H1 (cell line): ENCODE measurements around the gene SEMA4C. TPM values are rescaled to one million over a fixed set of nuclear protein-coding genes. Genes with fewer than 3 reads are reported as not detected.
A peak's percentile ranks its signal among the peaks of the same experiment; 100 is the strongest.

ENCODE experiments used
- CTCF ChIA-PET: fragments of 300-600 bp; sonication (Branson Sonifier 250); formaldehyde crosslinking; loops from one replicate; lab custom pipeline; 2021; ENCODE audit not compliant: partially characterized antibody; lab: Charles Lee
- POLR2A ChIA-PET: fragments of 300-600 bp; sonication (Branson Sonifier 250); formaldehyde crosslinking; loops from one replicate; lab custom pipeline; 2021; ENCODE audit warnings: inconsistent platforms; ENCODE audit not compliant: partially characterized antibody; lab: Charles Lee
- DNase-seq, 2 experiments: peaks; one replicate each; pipeline versions ENCODE4 v3.0.0 to v3.0.0-alpha.2; 2010 to 2022; ENCODE audit warnings: low spot score in 2 of 2, low read depth in 1 of 2, mixed read lengths in 1 of 2
- FAIRE-seq: peaks from 2 replicates; lab custom pipeline; 2011; peaks lifted over from hg19 to GRCh38; lab: Jason Lieb, UNC
- H2AFZ ChIP-seq: 2 replicates; pipeline ENCODE4 v1.8.1; 2012; ENCODE audit warnings: low read length, inconsistent platforms
- H2AK5ac ChIP-seq: 2 replicates; pipeline ENCODE4 v1.6.1; 2013; ENCODE audit warnings: low read depth, low read length
- H2BK120ac ChIP-seq: replicated peaks from 2 replicates; pipeline ENCODE3; 2013; ENCODE audit warnings: low read depth, low read length, inconsistent platforms
- H2BK12ac ChIP-seq: 2 replicates; pipeline ENCODE4 v1.6.1; 2013; ENCODE audit warnings: low read depth, low read length
- H2BK15ac ChIP-seq: 2 replicates; pipeline ENCODE4 v1.6.1; 2013; ENCODE audit warnings: low read length
- H2BK20ac ChIP-seq: 2 replicates; pipeline ENCODE4 v1.6.1; 2013; ENCODE audit warnings: low read length
- H2BK5ac ChIP-seq: 2 replicates; pipeline ENCODE4 v1.6.1; 2013; ENCODE audit warnings: low read depth, low read length
- H3K14ac ChIP-seq: 2 replicates; pipeline ENCODE4 v1.6.1; 2013; ENCODE audit warnings: inconsistent platforms; ENCODE audit not compliant: insufficient read length
- H3K18ac ChIP-seq: 2 replicates; pipeline ENCODE4 v1.6.1; 2013; ENCODE audit warnings: low read length; ENCODE audit errors: extremely low read depth
- H3K23ac ChIP-seq: 2 replicates; pipeline ENCODE4 v1.6.1; 2013; ENCODE audit warnings: inconsistent platforms; ENCODE audit not compliant: insufficient read length
- H3K23me2 ChIP-seq: 2 replicates; pipeline ENCODE4 v1.6.1; 2013; ENCODE audit warnings: low read depth, low read length
- H3K27ac ChIP-seq: 2 replicates; pipeline ENCODE4 v1.6.1; 2011; ENCODE audit warnings: low read depth, low read length, inconsistent platforms
- H3K27me3 ChIP-seq, 4 experiments: replicated peaks in 1 of 4; 1 replicate in 1 of 4; 2 replicates in 3 of 4; pipeline versions ENCODE4 v1.6.1 to v1.8.1; 2011 to 2013; ENCODE audit warnings: low read length in 3 of 4, mild to moderate bottlenecking in 3 of 4, inconsistent platforms in 2 of 4, mixed read lengths in 2 of 4, moderate library complexity in 1 of 4; ENCODE audit not compliant: control insufficient read depth in 3 of 4, insufficient read depth in 3 of 4; ENCODE audit errors: extremely low read depth in 1 of 4
- H3K36me3 ChIP-seq, 4 experiments: 2 replicates each; pipeline versions ENCODE4 v1.6.1 to v1.8.1; 2011 to 2013; ENCODE audit warnings: mild to moderate bottlenecking in 4 of 4, low read length in 3 of 4, moderate library complexity in 2 of 4, control low read depth in 1 of 4, inconsistent platforms in 1 of 4; ENCODE audit not compliant: insufficient read depth in 4 of 4, control insufficient read depth in 2 of 4
- H3K4ac ChIP-seq: replicated peaks from 2 replicates; pipeline ENCODE3; 2013; ENCODE audit warnings: low read length, low read depth, mixed read lengths, inconsistent platforms; ENCODE audit not compliant: insufficient read length
- H3K4me1 ChIP-seq, 4 experiments: replicated peaks in 1 of 4; 1 replicate in 1 of 4; 2 replicates in 3 of 4; pipeline versions ENCODE4 v1.6.1 to v1.8.1; 2011 to 2013; ENCODE audit warnings: low read length in 3 of 4, inconsistent platforms in 2 of 4, mixed read lengths in 1 of 4; ENCODE audit not compliant: insufficient read depth in 4 of 4, control insufficient read depth in 3 of 4
- H3K4me2 ChIP-seq, 2 experiments: 2 replicates each; pipeline versions ENCODE4 v1.6.1 to v1.8.1; 2011 to 2013; ENCODE audit warnings: low read depth in 2 of 2, low read length in 2 of 2, control low read depth in 1 of 2, inconsistent platforms in 1 of 2, mild to moderate bottlenecking in 1 of 2; ENCODE audit not compliant: insufficient read depth in 1 of 2
- H3K4me3 ChIP-seq, 4 experiments: fragments of 200-600, 300-600 bp in 1 of 4; sonication (generic), shearing (Covaris generic), sonication (Bioruptor Twin) in 1 of 4; 2 replicates each; pipeline versions ENCODE4 v1.5.1 to v1.8.1; 2011 to 2016; ENCODE audit warnings: low read length in 4 of 4, low read depth in 3 of 4, control low read depth in 2 of 4, inconsistent platforms in 2 of 4, mild to moderate bottlenecking in 2 of 4, mixed read lengths in 1 of 4, moderate library complexity in 1 of 4; ENCODE audit not compliant: insufficient read depth in 2 of 4; ENCODE audit errors: extremely low read depth in 1 of 4
- H3K56ac ChIP-seq: replicated peaks from 2 replicates; pipeline ENCODE3; 2013; ENCODE audit warnings: low read depth, mild to moderate bottlenecking, mixed read lengths, low read length, inconsistent platforms; ENCODE audit not compliant: insufficient read length
- H3K79me1 ChIP-seq: 2 replicates; pipeline ENCODE4 v1.6.1; 2013; ENCODE audit warnings: low read depth, low read length, control low read depth
- H3K79me2 ChIP-seq, 2 experiments: 2 replicates each; pipeline versions ENCODE4 v1.6.1 to v1.8.1; 2012 to 2013; ENCODE audit warnings: low read length in 2 of 2, mild to moderate bottlenecking in 2 of 2, inconsistent platforms in 1 of 2; ENCODE audit not compliant: insufficient read depth in 2 of 2, control insufficient read depth in 1 of 2
- H3K9ac ChIP-seq, 4 experiments: replicated peaks in 1 of 4; 1 replicate in 1 of 4; 2 replicates in 3 of 4; pipeline versions ENCODE4 v1.6.1 to v1.8.1; 2011 to 2013; ENCODE audit warnings: low read depth in 3 of 4, low read length in 3 of 4, control low read depth in 2 of 4, mild to moderate bottlenecking in 2 of 4, moderate library complexity in 2 of 4, inconsistent platforms in 1 of 4; ENCODE audit errors: extremely low read depth in 1 of 4
- H3K9me3 ChIP-seq, 2 experiments: 2 replicates each; pipeline versions ENCODE4 v1.6.1 to v1.8.1; 2012 to 2013; ENCODE audit warnings: mild to moderate bottlenecking in 2 of 2, moderate library complexity in 2 of 2, control low read depth in 1 of 2, inconsistent platforms in 1 of 2, low read depth in 1 of 2, low read length in 1 of 2, mixed read lengths in 1 of 2; ENCODE audit not compliant: insufficient read depth in 2 of 2
- H4K20me1 ChIP-seq, 2 experiments: replicated peaks in 1 of 2; 2 replicates each; pipeline versions ENCODE3 to v1.8.1; 2011 to 2013; ENCODE audit warnings: inconsistent platforms in 2 of 2, low read length in 2 of 2, mild to moderate bottlenecking in 1 of 2; ENCODE audit not compliant: insufficient read depth in 2 of 2, control insufficient read depth in 1 of 2
- H4K5ac ChIP-seq: 2 replicates; pipeline ENCODE4 v1.6.1; 2013; ENCODE audit warnings: low read length, low read depth, mixed read lengths, inconsistent platforms; ENCODE audit not compliant: insufficient read length
- H4K8ac ChIP-seq: 2 replicates; pipeline ENCODE4 v1.8.0; 2013; ENCODE audit warnings: mild to moderate bottlenecking, moderate library complexity, low read length, inconsistent platforms; ENCODE audit not compliant: insufficient read depth; ENCODE audit errors: extremely low read depth
- H4K91ac ChIP-seq: replicated peaks from 2 replicates; pipeline ENCODE3; 2013; ENCODE audit warnings: low read length, mixed read lengths, inconsistent platforms; ENCODE audit not compliant: insufficient read length
- BACH1 ChIP-seq: IDR thresholded peaks from 2 replicates; pipeline ENCODE4 v1.6.1; 2012; ENCODE audit warnings: low read length, improper control_type of control experiment
- EGR1 ChIP-seq: IDR thresholded peaks from 2 replicates; pipeline ENCODE4 v1.6.1; 2011; ENCODE audit warnings: low read depth, low read length, borderline replicate concordance
- GTF2F1 ChIP-seq: IDR thresholded peaks from 2 replicates; pipeline ENCODE4 v1.6.1; 2012; ENCODE audit warnings: low read depth, low read length, improper control_type of control experiment, borderline replicate concordance
- HDAC6 ChIP-seq: IDR thresholded peaks from one replicate; pipeline ENCODE4 v1.7.1; 2012; ENCODE audit warnings: low read depth, mild to moderate bottlenecking, inconsistent platforms, low read length, moderate library complexity
- JUN ChIP-seq: IDR thresholded peaks from 2 replicates; pipeline ENCODE4 v1.6.1; 2011; ENCODE audit warnings: low read depth, mild to moderate bottlenecking, improper control_type of control experiment, low read length
- MAFK ChIP-seq: IDR thresholded peaks from 2 replicates; pipeline ENCODE4 v1.6.1; 2012; ENCODE audit warnings: low read depth, mild to moderate bottlenecking, improper control_type of control experiment, low read length
- WGBS, 2 experiments: shearing (Covaris generic) in 1 of 2; methylation state at CpG; one replicate each; pipeline versions ENCODE4 v1.1.6 to v1.1.7; 2013 to 2015; ENCODE audit warnings: low lambda C conversion rate in 2 of 2, mixed read lengths in 2 of 2, inconsistent platforms in 1 of 2, low coverage in 1 of 2, missing lambda C conversion rate in 1 of 2; ENCODE audit not compliant: insufficient replicate concordance in 2 of 2, insufficient coverage in 1 of 2, insufficient read length in 1 of 2; ENCODE audit errors: extremely low coverage in 1 of 2, missing lambda C conversion rate in 1 of 2; 5-methylcytosine and 5-hydroxymethylcytosine counted together
- polyA plus RNA-seq, 7 experiments: library from polyadenylated mRNA; depleted of rRNA in 3 of 7; stranded (reverse) in 5 of 7; unstranded in 2 of 7; fragments of >200 nt in 5 of 7; fragments of 200-250 nt in 2 of 7; gene quantifications; 1 replicate in 5 of 7; 2 replicates in 1 of 7; 4 replicates in 1 of 7; pipeline versions ENCODE4 v1.2.1 to v1.2.3, GENCODE V29; 2011 to 2013; ENCODE audit warnings: missing spikeins in 2 of 7, mixed read lengths in 2 of 7
- total RNA-seq: library from RNA; stranded (reverse); fragmentation: NEBNext Ultra II Directional; extraction: Animal tissue kit (Norgen Biotek cat#: 25700); gene quantifications from 2 replicates; pipeline ENCODE4 v1.2.1, GENCODE V29; 2021

The SEMA4C gene
- total and polyA plus RNA-seq, 2 of the 8 experiments (the other 6 are each of a cell fraction or from before 2014, with no cell fraction given): 47.5 to 67.3 TPM

- no peak overlapping the region for H3K27ac ChIP-seq
- ChIA-PET POLR2A (interaction anchor here (1.7 to 2.1 kb wide), 3 partner anchors 22 to 35 kb away, joined by 5 to 6 read pairs (median 5); no protein-coding TSS in a partner anchor), CTCF (interaction anchor here (0.8 to 2.1 kb wide), 7 partner anchors 13 to 48 kb away, joined by 3 to 8 read pairs (median 3); partner anchors contain the start of gene ANKRD39)
- peaks cover 0 to 18% (median 16%) of the 10 kb centered on the region in 4 experiments; a peak in 6 of 7 replicates for H3K4me1 ChIP-seq
- H3K79me1 ChIP-seq: no peaks in the 10 kb centered on the region
- no peaks in the 10 kb centered on the region for H3K27me3 ChIP-seq
- no peaks in the 10 kb centered on the region for H3K9me3 ChIP-seq
- no peak for TF ChIP-seq GTF2F1
- peak; percentile 6; the same call in 1 of the 2 replicates for TF ChIP-seq EGR1
- no peak for TF ChIP-seq BACH1
- no peak for TF ChIP-seq MAFK
- no peak for TF ChIP-seq JUN
- no peak for TF ChIP-seq HDAC6
- H4K8ac ChIP-seq: 0 out of 2 replicates have a peak overlapping the region, but pooled peaks have one; percentile 38
- no peak overlapping the region for H4K5ac ChIP-seq
- H3K4me3 ChIP-seq: no peak overlapping the region
- peak overlapping the region; percentile 65 for H4K91ac ChIP-seq
- 84% methylated on average over 7 of the region's 7 CpGs; no CpG with 5 or more reads in 1 of the 2 experiments for WGBS, 2 experiments
- no peak overlapping the region for H2BK20ac ChIP-seq
- H4K20me1 ChIP-seq: no peaks in the 10 kb centered on the region
- H3K79me2 ChIP-seq: no peaks in the 10 kb centered on the region
- peak overlapping the region; percentile 83 for H2BK120ac ChIP-seq
- H3K14ac ChIP-seq: no peak overlapping the region
- no peak overlapping the region for H2BK15ac ChIP-seq
- no peak overlapping the region for H3K56ac ChIP-seq
- FAIRE-seq (no peak), DNase-seq (no peak)
- peak overlapping the region; percentile 53 for H3K4ac ChIP-seq
- H3K4me2 ChIP-seq: no peak overlapping the region
- no peak overlapping the region for H2AFZ ChIP-seq
- H3K18ac ChIP-seq: no peak overlapping the region; the same call in 1 of the 2 replicates
- no peaks in the 10 kb centered on the region for H3K36me3 ChIP-seq
- no peak overlapping the region for H2AK5ac ChIP-seq
- no peak overlapping the region for H3K9ac ChIP-seq
- H3K23me2 ChIP-seq: no peaks in the 10 kb centered on the region
- H2BK12ac ChIP-seq: 0 out of 2 replicates have a peak overlapping the region, but pooled peaks have one; percentile 50
- peak overlapping the region; percentile 63; the same call in 1 of the 2 replicates for H2BK5ac ChIP-seq
- no peak overlapping the region for H3K23ac ChIP-seq
Measured at GRCh38 chr2:96903318-96903717, 33.4 kb upstream of the SEMA4C start.
